Testis (tissue), 3 donors: ENCODE measurements around the gene C9orf78. TPM values are rescaled to one million over a fixed set of nuclear protein-coding genes. Genes with fewer than 3 reads are reported as not detected.

Source experiments
- DNase-seq: peaks from one replicate; pipeline ENCODE4 v3.0.0-alpha.2; 2019
- H3K27ac ChIP-seq, 2 donors: fragments of 200-600 bp; sonication (generic); one replicate each; pipeline ENCODE4 v1.5.1; 2019
- H3K27me3 ChIP-seq: fragments of 200-600 bp; sonication (generic); one replicate; pipeline ENCODE4 v1.5.1; 2019
- H3K36me3 ChIP-seq: fragments of 200-600 bp; sonication (generic); one replicate; pipeline ENCODE4 v1.5.1; 2017; ENCODE audit warnings: low read depth; ENCODE audit errors: missing control alignments
- H3K4me1 ChIP-seq: fragments of 200-600 bp; sonication (generic); one replicate; pipeline ENCODE4 v1.5.1; 2019
- H3K4me3 ChIP-seq, 2 donors: fragments of 200-600 bp; sonication (generic); one replicate each; pipeline ENCODE4 v1.5.1; 2017 to 2019
- H3K9me3 ChIP-seq: fragments of 200-600 bp; sonication (generic); one replicate; pipeline ENCODE4 v1.5.1; 2017
- POLR2A ChIP-seq: fragments of 450-650 bp; IDR thresholded peaks from one replicate; pipeline ENCODE4 v1.6.1; 2017; ENCODE audit warnings: antibody characterized with exemption, mild to moderate bottlenecking, moderate library complexity
- WGBS, 2 donors: methylation state at CpG; one replicate each; pipeline ENCODE4 v1.1.5; 2018; 5-methylcytosine and 5-hydroxymethylcytosine counted together
- intact Hi-C: fragments of 100-400 bp; cut with DNase I; formaldehyde crosslinking; loops from one replicate; pipeline ENCODE4 v1.15.1; 2023; ENCODE audit warnings: low total_unique reads
- polyA plus RNA-seq: library from polyadenylated mRNA; stranded (reverse); fragments of 350-450 nt; fragmentation: Illumina TruSeq; extraction: RNeasy Lipid Tissue Mini Kit (QIAGEN cat#74804); gene quantifications from one replicate; pipeline ENCODE4 v1.2.3, GENCODE V29; 2014; ENCODE audit warnings: low read depth, low replicate concordance; ENCODE audit not compliant: insufficient read depth
- total RNA-seq, 2 donors: library from RNA; depleted of rRNA; stranded (reverse); fragments of >200 nt; gene quantifications; one replicate each; pipeline ENCODE4 v1.2.3, GENCODE V29; 2016
- TF ChIP-seq, protein P1 (sequence below), 3 experiments: fragments of 450-650 bp in 2 of 3; fragments of 200-600 bp in 1 of 3; sonication (generic) in 1 of 3; IDR thresholded peaks; one replicate each; pipeline ENCODE4 v1.5.1; 2016 to 2019; ENCODE audit warnings: antibody characterized with exemption in 3 of 3, mild to moderate bottlenecking in 2 of 3, moderate library complexity in 1 of 3

C9orf78 gene
- total and polyA plus RNA-seq, 3 donors from 2014 or later = 56.3 to 86.8 (median 83.2) TPM

DNA sequence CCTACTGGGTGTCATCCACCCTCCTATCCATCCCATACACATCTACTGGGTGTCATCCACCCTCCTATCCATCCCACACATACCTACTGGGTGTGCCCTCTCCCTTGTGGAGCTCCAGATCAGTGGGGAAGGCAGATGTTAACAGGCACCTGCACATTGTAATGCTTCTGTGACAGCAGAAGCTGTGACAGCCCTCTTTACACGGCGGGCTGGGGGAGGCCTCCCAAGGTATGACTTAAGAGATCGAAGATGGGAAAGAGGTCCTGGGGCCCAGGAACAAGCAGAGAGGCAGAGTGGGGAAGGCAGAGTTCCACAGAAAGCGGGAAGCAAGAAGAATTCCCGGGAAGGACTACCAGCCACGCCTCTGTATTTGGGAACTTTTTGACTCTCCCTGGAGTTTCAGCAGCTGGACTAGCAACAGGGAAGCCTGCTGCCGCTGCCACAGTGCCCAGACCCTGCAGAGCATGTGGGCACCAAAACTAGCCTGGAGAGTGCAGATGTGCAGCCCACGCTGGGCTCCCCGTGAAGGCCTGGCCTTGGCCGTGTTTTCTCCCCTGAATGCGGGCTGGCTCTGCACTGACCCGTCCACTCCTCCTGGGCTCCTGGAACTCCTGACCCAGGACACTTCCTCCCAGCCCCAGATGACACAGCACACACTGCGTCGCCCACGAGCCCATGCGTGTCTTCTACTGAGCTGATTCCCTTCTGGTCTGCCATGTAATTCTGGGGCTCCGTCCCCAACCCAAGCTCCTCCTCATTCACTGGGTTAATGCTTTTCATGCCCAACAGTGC lies 20.4 kb downstream of the C9orf78 start:
- H3K36me3 ChIP-seq = no peaks in the 10 kb centered on the region
- H3K9me3 ChIP-seq = no peaks in the 10 kb centered on the region
- H3K27ac ChIP-seq = no peak overlapping the region
- H3K4me3 ChIP-seq = no peak overlapping the region
- 82 to 90% methylated on average over 7 to 17 of the region's 17 CpGs for WGBS, 2 donors
- no peaks in the 10 kb centered on the region for H3K4me1 ChIP-seq
- no peak for TF ChIP-seq POLR2A
- TF ChIP-seq, protein P1, sequence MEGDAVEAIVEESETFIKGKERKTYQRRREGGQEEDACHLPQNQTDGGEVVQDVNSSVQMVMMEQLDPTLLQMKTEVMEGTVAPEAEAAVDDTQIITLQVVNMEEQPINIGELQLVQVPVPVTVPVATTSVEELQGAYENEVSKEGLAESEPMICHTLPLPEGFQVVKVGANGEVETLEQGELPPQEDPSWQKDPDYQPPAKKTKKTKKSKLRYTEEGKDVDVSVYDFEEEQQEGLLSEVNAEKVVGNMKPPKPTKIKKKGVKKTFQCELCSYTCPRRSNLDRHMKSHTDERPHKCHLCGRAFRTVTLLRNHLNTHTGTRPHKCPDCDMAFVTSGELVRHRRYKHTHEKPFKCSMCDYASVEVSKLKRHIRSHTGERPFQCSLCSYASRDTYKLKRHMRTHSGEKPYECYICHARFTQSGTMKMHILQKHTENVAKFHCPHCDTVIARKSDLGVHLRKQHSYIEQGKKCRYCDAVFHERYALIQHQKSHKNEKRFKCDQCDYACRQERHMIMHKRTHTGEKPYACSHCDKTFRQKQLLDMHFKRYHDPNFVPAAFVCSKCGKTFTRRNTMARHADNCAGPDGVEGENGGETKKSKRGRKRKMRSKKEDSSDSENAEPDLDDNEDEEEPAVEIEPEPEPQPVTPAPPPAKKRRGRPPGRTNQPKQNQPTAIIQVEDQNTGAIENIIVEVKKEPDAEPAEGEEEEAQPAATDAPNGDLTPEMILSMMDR (IDR thresholded peaks at IDR 0.05) = no peak
- no peak for DNase-seq
- intact Hi-C loops = no loop called here
- H3K27me3 ChIP-seq = no peaks in the 10 kb centered on the region

DNA sequence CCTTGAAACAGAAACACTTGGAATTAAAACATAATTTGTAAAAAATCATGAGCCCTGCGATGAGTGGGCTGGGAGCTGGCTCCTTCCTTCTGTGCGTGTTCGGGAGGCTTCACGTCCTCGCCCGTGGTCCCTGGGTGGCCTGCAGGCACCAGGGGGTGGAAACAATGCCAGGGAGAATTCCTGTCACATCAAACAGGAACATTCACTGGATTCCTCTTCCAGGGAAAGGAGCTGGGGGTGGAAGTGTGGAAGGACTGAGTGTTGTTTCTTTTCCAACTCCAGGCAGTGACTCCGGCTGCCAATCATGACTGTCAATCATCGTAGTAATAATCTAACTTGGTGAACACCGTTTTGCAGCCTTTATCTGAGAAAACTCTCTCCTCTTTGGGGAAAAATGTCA lies 21.4 kb downstream of the C9orf78 start:
- Histone ChIP-seq H3K36me3 (no peaks in the 10 kb centered on the region), H3K27ac (no peak overlapping the region), H3K27me3 (no peaks in the 10 kb centered on the region), H3K9me3 (no peaks in the 10 kb centered on the region), H3K4me1 (no peaks in the 10 kb centered on the region), H3K4me3 (no peak overlapping the region)
- 86 to 89% methylated on average over 9 of the region's 9 CpGs for WGBS, 2 donors
- DNase-seq = no peak
- TF ChIP-seq, protein P1 (IDR thresholded peaks at IDR 0.05) = no peak
- no peak for TF ChIP-seq POLR2A
- intact Hi-C loops = no loop called here

DNA sequence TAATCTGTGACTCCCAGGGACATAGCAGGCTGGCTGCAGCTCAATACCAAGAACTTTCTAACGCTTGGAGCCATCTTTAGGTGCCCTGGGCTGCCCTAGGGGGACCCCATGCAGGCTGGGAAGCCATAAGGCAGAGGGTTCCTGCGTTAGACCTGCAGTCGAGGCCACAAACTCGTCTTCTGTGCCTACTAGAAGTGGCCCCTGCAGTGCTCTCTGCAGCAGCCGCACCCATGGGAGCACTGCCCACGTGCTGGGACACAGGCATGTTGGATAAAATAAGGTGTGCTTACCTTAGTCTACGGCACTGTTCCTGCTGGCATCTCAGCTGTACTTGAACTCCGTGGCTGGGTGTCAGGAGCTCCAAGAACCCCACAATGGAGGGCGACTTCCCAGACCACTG lies 22.7 kb downstream of the C9orf78 start:
- no peak overlapping the region for H3K27ac ChIP-seq
- WGBS, 2 donors = 89 to 97% methylated on average over 7 to 9 of the region's 9 CpGs
- no peaks in the 10 kb centered on the region for H3K9me3 ChIP-seq
- intact Hi-C loops = no loop called here
- no peak for TF ChIP-seq POLR2A
- TF ChIP-seq, protein P1 (IDR thresholded peaks at IDR 0.05) = no peak
- H3K27me3 ChIP-seq = no peaks in the 10 kb centered on the region
- no peaks in the 10 kb centered on the region for H3K4me1 ChIP-seq
- no peak for DNase-seq
- H3K36me3 ChIP-seq = no peaks in the 10 kb centered on the region
- no peak overlapping the region for H3K4me3 ChIP-seq

DNA sequence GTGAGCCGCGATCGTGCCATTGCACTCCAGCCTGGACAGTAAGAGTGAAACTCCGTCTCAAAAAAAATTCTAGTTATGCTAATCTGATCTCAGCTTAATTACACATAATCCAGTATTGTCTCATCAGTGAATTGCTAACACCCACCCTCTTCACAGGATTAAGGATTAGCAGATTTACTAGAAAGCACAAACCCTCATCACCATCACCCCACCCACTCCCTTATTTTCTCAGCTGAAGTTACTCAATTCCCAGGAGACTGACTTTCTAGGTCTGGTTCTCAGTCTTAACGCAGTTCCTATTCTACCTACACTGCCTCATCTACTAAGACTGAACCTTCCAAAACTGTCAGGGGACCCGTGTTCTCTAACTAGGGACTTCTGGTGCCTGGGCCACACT lies 23.1 kb downstream of the C9orf78 start:
- intact Hi-C loops = no loop called here
- H3K36me3 ChIP-seq = no peaks in the 10 kb centered on the region

More for the DNA sequence above, 23.1 kb downstream of the C9orf78 start:
- Histone ChIP-seq H3K4me1 (no peaks in the 10 kb centered on the region), H3K27me3 (no peaks in the 10 kb centered on the region), H3K9me3 (no peaks in the 10 kb centered on the region), H3K27ac (no peak overlapping the region), H3K4me3 (no peak overlapping the region)
- WGBS, 2 donors = 88 to 92% methylated on average over 6 of the region's 6 CpGs
- TF ChIP-seq POLR2A = no peak
- TF ChIP-seq, protein P1 (IDR thresholded peaks at IDR 0.05) = no peak
- no peak for DNase-seq
